GM10266 (cell line): Measurements from ENCODE around the gene CEACAM18.
"Not testable (repeated sequence)": the region's sequence is repeated elsewhere in the genome, so short reads cannot be mapped to it uniquely, and the experiment has no call there.

Source experiments
- DNase-seq: peaks from one replicate; pipeline ENCODE4 v3.0.0; 2012; ENCODE audit errors: extremely low spot score
- CTCF ChIP-seq: IDR thresholded peaks from 2 replicates; pipeline ENCODE4 v1.5.1; 2012; ENCODE audit warnings: mild to moderate bottlenecking, low read depth; ENCODE audit not compliant: control insufficient read depth, insufficient read depth; ENCODE audit errors: missing control alignments

CEACAM18 gene

GRCh38 chr19:51457351-51458013 lies 20.9 kb upstream of the CEACAM18 start:
- DNase-seq, result no peak

GRCh38 chr19:51458051-51458645 lies 20.2 kb upstream of the CEACAM18 start, which contains the start of gene SIGLEC8:
Gene SIGLEC8 (minus strand): TSS chr19:51458454. CDS start chr19:51458387, 67 bp downstream.
- no peak for DNase-seq
- no peak for TF ChIP-seq CTCF

More at GRCh38 chr19:51457351-51458013, 20.9 kb upstream of the CEACAM18 start:
- TF ChIP-seq CTCF, result no peak

GRCh38 chr19:51458899-51459505 lies 19.3 kb upstream of the CEACAM18 start:
- DNase-seq, result no peak
- no peak for TF ChIP-seq CTCF

GRCh38 chr19:51460164-51460992 lies 18.0 kb upstream of the CEACAM18 start:
- no peak for TF ChIP-seq CTCF
- DNase-seq, result no peak

GRCh38 chr19:51461723-51462161 lies 16.6 kb upstream of the CEACAM18 start:
- no peak for DNase-seq
- TF ChIP-seq CTCF, result no peak

GRCh38 chr19:51462276-51462675 lies 16.1 kb upstream of the CEACAM18 start:
- no peak for TF ChIP-seq CTCF
- DNase-seq, result no peak

GRCh38 chr19:51462681-51463080 lies 15.7 kb upstream of the CEACAM18 start:
- no peak for DNase-seq
- no peak for TF ChIP-seq CTCF

GRCh38 chr19:51463976-51464581 lies 14.3 kb upstream of the CEACAM18 start:
- DNase-seq, result not testable (repeated sequence)
